GM12875 (cell line): ENCODE data around the gene HLA-DQA2.
"Not testable (repeated sequence)": the region's sequence is repeated elsewhere in the genome, so short reads cannot be mapped to it uniquely, and the experiment has no call there.

Source experiments
- H3K4me3 ChIP-seq: one replicate; pipeline ENCODE4 v1.5.1; 2011; ENCODE audit warnings: low read depth, low read length, control low read depth
- CTCF ChIP-seq: IDR thresholded peaks from 2 replicates; pipeline ENCODE4 v1.5.1; 2011; ENCODE audit warnings: low read depth, mild to moderate bottlenecking, control low read depth, inconsistent platforms, low read length, moderate library complexity, borderline replicate concordance; ENCODE audit not compliant: insufficient read depth

Gene HLA-DQA2

GRCh38 chr6:32713241-32713640 lies 27.9 kb upstream of the HLA-DQA2 start:
- H3K4me3 ChIP-seq, result no peak overlapping the region
- no peak for TF ChIP-seq CTCF

GRCh38 chr6:32716396-32716795 lies 24.8 kb upstream of the HLA-DQA2 start:
- no peak for TF ChIP-seq CTCF

GRCh38 chr6:32718879-32719278 lies 22.3 kb upstream of the HLA-DQA2 start:
- no peak overlapping the region for H3K4me3 ChIP-seq
- TF ChIP-seq CTCF, result no peak

More at GRCh38 chr6:32716396-32716795, 24.8 kb upstream of the HLA-DQA2 start:
- H3K4me3 ChIP-seq, result no peak overlapping the region

GRCh38 chr6:32738126-32738525 lies 3.1 kb upstream of the HLA-DQA2 start:
- no peak overlapping the region for H3K4me3 ChIP-seq
- TF ChIP-seq CTCF, result no peak

DNA sequence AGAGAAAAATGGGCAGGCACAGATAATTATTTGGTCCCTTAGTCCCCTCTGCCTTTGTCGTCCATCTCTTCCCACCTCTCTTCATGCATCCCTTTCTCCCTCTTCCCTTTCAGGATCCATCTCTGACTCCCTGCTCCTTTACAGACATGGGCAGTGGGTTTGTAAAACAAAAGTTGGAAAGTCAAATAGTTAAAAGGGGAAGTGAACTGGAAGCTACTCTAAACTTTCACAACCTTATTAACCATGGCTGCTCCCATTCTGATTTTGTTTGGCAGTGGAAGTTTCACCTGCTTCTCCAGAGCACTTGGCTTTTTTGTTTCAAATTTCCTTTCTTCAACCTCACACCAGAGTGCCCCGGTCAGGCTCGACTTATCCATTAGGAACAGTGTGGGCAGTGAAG lies 1.2 kb downstream of the HLA-DQA2 start:
- no peak overlapping the region for H3K4me3 ChIP-seq
- TF ChIP-seq CTCF, result no peak

DNA sequence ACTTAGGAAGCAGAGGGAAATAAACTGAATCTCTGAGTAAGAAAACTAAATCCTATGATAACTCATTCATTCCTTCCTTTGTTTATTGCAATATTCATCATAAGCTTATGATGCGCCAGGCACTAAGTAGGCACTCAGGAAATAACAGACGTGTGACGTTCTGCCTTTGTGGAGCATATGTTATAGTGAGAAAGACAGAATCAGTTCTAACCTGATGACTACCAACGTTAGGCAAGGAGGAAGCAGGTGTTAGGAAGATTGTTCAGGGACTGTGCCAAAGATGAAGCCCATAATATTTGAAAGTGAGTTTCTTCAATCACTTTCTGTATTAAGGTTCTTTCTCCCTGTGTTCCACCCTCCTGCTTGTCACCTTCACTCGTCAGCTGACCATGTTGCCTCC lies 3.6 kb downstream of the HLA-DQA2 start:
- no peak for TF ChIP-seq CTCF

GRCh38 chr6:32745649-32746048 lies 4.5 kb downstream of the HLA-DQA2 start:
- H3K4me3 ChIP-seq, result not testable (repeated sequence)

More for the DNA sequence above, 3.6 kb downstream of the HLA-DQA2 start:
- no peak overlapping the region for H3K4me3 ChIP-seq

DNA sequence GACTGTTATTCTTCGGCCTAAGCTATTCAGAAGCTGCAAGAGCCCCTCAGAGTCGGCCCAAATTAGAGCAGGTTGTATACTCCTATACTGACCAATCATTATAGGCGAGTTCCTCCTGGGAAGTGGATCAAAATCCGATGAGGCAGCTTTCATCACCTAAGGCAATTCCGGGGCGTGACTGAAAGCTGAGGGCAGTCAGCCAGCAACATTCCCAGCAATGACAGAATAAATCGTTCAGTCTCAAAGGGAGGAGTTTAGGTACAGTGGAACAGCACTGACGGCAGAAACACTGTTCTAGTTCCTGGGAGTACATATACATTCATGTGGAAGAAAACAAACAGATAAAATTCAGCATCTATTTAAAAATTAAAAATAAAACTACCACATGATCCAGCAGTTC lies 11.4 kb downstream of the HLA-DQA2 start:
- TF ChIP-seq CTCF, result no peak

More for the DNA sequence above, 11.4 kb downstream of the HLA-DQA2 start:
- H3K4me3 ChIP-seq, result no peak overlapping the region
